Activated CD4-positive, alpha-beta T cell treated with anti-CD3 and anti-CD28 coated beads, Interleukin-2, amount 50 U/mL, for 48 hours (primary cell): ENCODE results near the gene ME1.
"Not testable (repeated sequence)": the region's sequence is repeated elsewhere in the genome, so short reads cannot be mapped to it uniquely, and the experiment has no call there.

Source experiments
- DNase-seq, 2 experiments: peaks; one replicate each; pipeline ENCODE4 v3.0.0-alpha.2; 2020

The ME1 gene

GRCh38 chr6:83430611-83431544, at the start of gene ME1:
TSS of gene ME1 (minus strand) at chr6:83431051. CDS start at chr6:83430954, 97 bp downstream.
- DNase-seq, result peak; percentile 11 to 25

- no peak for DNase-seq
Measured at GRCh38 chr6:83480470-83480869, 49.6 kb upstream of the ME1 start.

GRCh38 chr6:83479389-83479788, 48.5 kb upstream of the ME1 start:
- DNase-seq, result no peak

GRCh38 chr6:83476971-83477370, 46.1 kb upstream of the ME1 start:
- DNase-seq, result no peak

- DNase-seq, result no peak
Measured at GRCh38 chr6:83474309-83474708, 43.5 kb upstream of the ME1 start.

GRCh38 chr6:83472767-83473166, 41.9 kb upstream of the ME1 start:
- DNase-seq, result no peak

- no peak for DNase-seq
Measured at GRCh38 chr6:83470587-83470986, 39.7 kb upstream of the ME1 start.

GRCh38 chr6:83470001-83470400, 39.1 kb upstream of the ME1 start:
- DNase-seq, result no peak

- DNase-seq, result no peak
Measured at GRCh38 chr6:83467620-83468036, 36.8 kb upstream of the ME1 start.

GRCh38 chr6:83466328-83466727, 35.5 kb upstream of the ME1 start:
- no peak for DNase-seq

GRCh38 chr6:83464381-83465140, 33.7 kb upstream of the ME1 start:
- DNase-seq, result no peak

GRCh38 chr6:83463886-83464285, 33.0 kb upstream of the ME1 start:
- DNase-seq, result no peak

GRCh38 chr6:83462524-83462923, 31.7 kb upstream of the ME1 start:
- no peak for DNase-seq

GRCh38 chr6:83461438-83461837, 30.6 kb upstream of the ME1 start:
- no peak for DNase-seq

- no peak for DNase-seq
Measured at GRCh38 chr6:83459663-83460062, 28.8 kb upstream of the ME1 start.

GRCh38 chr6:83450015-83450414, 19.2 kb upstream of the ME1 start:
- not testable (repeated sequence) for DNase-seq

GRCh38 chr6:83444086-83444699, 13.3 kb upstream of the ME1 start:
- not testable (repeated sequence) for DNase-seq

GRCh38 chr6:83443516-83443915, 12.7 kb upstream of the ME1 start:
- no peak for DNase-seq

- DNase-seq, result no peak
Measured at GRCh38 chr6:83442752-83443151, 11.9 kb upstream of the ME1 start.

- no peak for DNase-seq
Measured at GRCh38 chr6:83439201-83439600, 8.3 kb upstream of the ME1 start.

- no peak for DNase-seq
Measured at GRCh38 chr6:83436674-83437073, 5.8 kb upstream of the ME1 start.

- no peak for DNase-seq
Measured at GRCh38 chr6:83433177-83433576, 2.3 kb upstream of the ME1 start.

GRCh38 chr6:83432636-83433035, 1.8 kb upstream of the ME1 start:
- DNase-seq, result no peak
